IMR-90 (cell line): ENCODE results near the gene SEPTIN2. TPM values are rescaled to one million over a fixed set of nuclear protein-coding genes. Genes with fewer than 3 reads are reported as not detected.

Experiments
- ATAC-seq: fragments of 200-7000 bp; cut with Tn5 transposase; 2 replicates; pipeline ENCODE4 v1.9.1; 2020; ENCODE audit warnings: low read depth, mild to moderate bottlenecking, moderate library complexity
- BruUV-seq: library from RNA; stranded (reverse); fragments of 400-500 nt; replicated peaks from 2 replicates; lab custom pipeline; 2021; lab: Mats Ljungman, UMichigan
- CTCF ChIA-PET: fragments of 300-600 bp; formaldehyde crosslinking; extraction: SDS; loops from one replicate; lab custom pipeline; 2021; ENCODE audit warnings: antibody characterized with exemption; lab: Yijun Ruan, JAX
- POLR2A ChIA-PET: fragments of 300-600 bp; sonication (Branson Sonifier 250); formaldehyde crosslinking; loops from one replicate; lab custom pipeline; 2022; ENCODE audit warnings: antibody characterized with exemption; ENCODE audit not compliant: unreplicated experiment; lab: Charles Lee
- DNase-seq: peaks from one replicate; pipeline ENCODE4 v3.0.0; 2013
- H2AFZ ChIP-seq: replicated peaks from 2 replicates; pipeline ENCODE3; 2013; ENCODE audit warnings: low read length, mild to moderate bottlenecking; ENCODE audit not compliant: poor library complexity
- H2AK5ac ChIP-seq: 2 replicates; pipeline ENCODE4 v1.6.1; 2013; ENCODE audit warnings: low read depth, low read length, inconsistent platforms
- H2AK9ac ChIP-seq: replicated peaks from 2 replicates; pipeline ENCODE3; 2013; ENCODE audit warnings: mild to moderate bottlenecking, low read depth, low read length, moderate library complexity; ENCODE audit not compliant: poor library complexity
- H2BK120ac ChIP-seq: 2 replicates; pipeline ENCODE4 v1.6.1; 2013; ENCODE audit warnings: low read depth, low read length, inconsistent platforms
- H2BK15ac ChIP-seq: 3 replicates; pipeline ENCODE4 v1.6.1; 2013; ENCODE audit warnings: low read depth, low read length, inconsistent platforms
- H2BK20ac ChIP-seq: 2 replicates; pipeline ENCODE4 v1.6.1; 2013; ENCODE audit warnings: low read depth, mild to moderate bottlenecking, inconsistent platforms, low read length, moderate library complexity
- H2BK5ac ChIP-seq: 2 replicates; pipeline ENCODE4 v1.6.1; 2013; ENCODE audit warnings: mild to moderate bottlenecking, low read depth, low read length, inconsistent platforms; ENCODE audit not compliant: poor library complexity, severe bottlenecking
- H3K14ac ChIP-seq: replicated peaks from 2 replicates; pipeline ENCODE4 v1.6.1; 2013; ENCODE audit warnings: low read depth, low read length, inconsistent platforms
- H3K18ac ChIP-seq: 2 replicates; pipeline ENCODE4 v1.6.1; 2013; ENCODE audit warnings: low read depth, low read length, control low read depth
- H3K23ac ChIP-seq: 2 replicates; pipeline ENCODE4 v1.6.1; 2013; ENCODE audit warnings: low read depth, low read length, inconsistent platforms
- H3K27ac ChIP-seq: 2 replicates; pipeline ENCODE4 v1.5.1; 2013; ENCODE audit warnings: mild to moderate bottlenecking, control low read depth, low read length; ENCODE audit not compliant: insufficient read depth
- H3K27me3 ChIP-seq: 2 replicates; pipeline ENCODE4 v1.6.1; 2013; ENCODE audit warnings: low read length; ENCODE audit not compliant: control insufficient read depth, insufficient read depth
- H3K36me3 ChIP-seq: 2 replicates; pipeline ENCODE4 v1.6.1; 2013; ENCODE audit warnings: low read length, mixed read lengths; ENCODE audit not compliant: control insufficient read depth, insufficient read depth
- H3K4ac ChIP-seq: 2 replicates; pipeline ENCODE4 v1.6.1; 2013; ENCODE audit warnings: low read depth, low read length, inconsistent platforms
- H3K4me1 ChIP-seq: 2 replicates; pipeline ENCODE4 v1.6.1; 2013; ENCODE audit warnings: low read length, mixed read lengths; ENCODE audit not compliant: control insufficient read depth, insufficient read depth
- H3K4me2 ChIP-seq: 2 replicates; pipeline ENCODE4 v1.6.1; 2013; ENCODE audit warnings: low read depth, mild to moderate bottlenecking, control low read depth, low read length, moderate library complexity
- H3K4me3 ChIP-seq: 2 replicates; pipeline ENCODE4 v1.5.1; 2013; ENCODE audit warnings: low read depth, mild to moderate bottlenecking, control low read depth, low read length, moderate library complexity; ENCODE audit not compliant: insufficient read depth
- H3K56ac ChIP-seq: 2 replicates; pipeline ENCODE4 v1.6.1; 2013; ENCODE audit warnings: low read length, inconsistent platforms; ENCODE audit not compliant: insufficient read depth; ENCODE audit errors: extremely low read depth
- H3K79me1 ChIP-seq, 2 experiments: 2 replicates each; pipeline ENCODE4 v1.6.1; 2013; ENCODE audit warnings: low read length in 2 of 2, inconsistent platforms in 1 of 2, low read depth in 1 of 2
- H3K9ac ChIP-seq: 2 replicates; pipeline ENCODE4 v1.6.1; 2013; ENCODE audit warnings: low read depth, low read length, control low read depth
- H3K9me1 ChIP-seq: 2 replicates; pipeline ENCODE4 v1.6.1; 2013; ENCODE audit warnings: low read length, inconsistent platforms; ENCODE audit not compliant: insufficient read depth
- H3K9me3 ChIP-seq: 2 replicates; pipeline ENCODE4 v1.6.1; 2013; ENCODE audit warnings: low read length; ENCODE audit not compliant: control insufficient read depth, insufficient read depth
- H4K20me1 ChIP-seq: 2 replicates; pipeline ENCODE4 v1.6.1; 2013; ENCODE audit warnings: low read length, inconsistent platforms; ENCODE audit not compliant: insufficient read depth
- H4K5ac ChIP-seq: 2 replicates; pipeline ENCODE4 v1.6.1; 2013; ENCODE audit warnings: mild to moderate bottlenecking, low read depth, low read length, control low read depth
- H4K8ac ChIP-seq, 2 experiments: 2 replicates each; pipeline ENCODE4 v1.6.1; 2013; ENCODE audit warnings: low read depth in 2 of 2, low read length in 2 of 2, control low read depth in 1 of 2, inconsistent platforms in 1 of 2
- H4K91ac ChIP-seq: 2 replicates; pipeline ENCODE4 v1.6.1; 2013; ENCODE audit warnings: low read depth, low read length, inconsistent platforms; ENCODE audit not compliant: insufficient read depth
- BHLHE40 ChIP-seq: fragments of 150-350 bp; IDR thresholded peaks from 2 replicates; pipeline ENCODE4 v1.6.1; 2016; ENCODE audit warnings: mild to moderate bottlenecking, low read depth, low read length
- CEBPB ChIP-seq: IDR thresholded peaks from 2 replicates; pipeline ENCODE4 v1.6.1; 2012; ENCODE audit warnings: low read depth, low read length, improper control_type of control experiment
- CHD1 ChIP-seq: IDR thresholded peaks from 2 replicates; pipeline ENCODE4 v1.6.1; 2012; ENCODE audit warnings: low read depth, low read length, improper control_type of control experiment
- CTCF ChIP-seq: conservative IDR thresholded peaks from 2 replicates; pipeline ENCODE4 v1.5.1; 2012; ENCODE audit warnings: mild to moderate bottlenecking, low read depth, low read length, improper control_type of control experiment
- ELK1 ChIP-seq: fragments of 150-350 bp; IDR thresholded peaks from 2 replicates; pipeline ENCODE4 v1.6.1; 2016; ENCODE audit warnings: low read depth, mild to moderate bottlenecking, low read length, moderate library complexity, borderline replicate concordance
- FOS ChIP-seq: fragments of 150-350 bp; IDR thresholded peaks from 2 replicates; pipeline ENCODE4 v1.6.1; 2016; ENCODE audit warnings: low read depth, low read length
- MAFK ChIP-seq: IDR thresholded peaks from 2 replicates; pipeline ENCODE4 v1.6.1; 2012; ENCODE audit warnings: low read depth, low read length, improper control_type of control experiment
- MAZ ChIP-seq: IDR thresholded peaks from 2 replicates; pipeline ENCODE4 v1.6.1; 2012; ENCODE audit warnings: low read depth, mild to moderate bottlenecking, low read length, improper control_type of control experiment, moderate library complexity, borderline replicate concordance
- MXI1 ChIP-seq: IDR thresholded peaks from 2 replicates; pipeline ENCODE4 v1.6.1; 2012; ENCODE audit warnings: low read depth, mild to moderate bottlenecking, low read length, moderate library complexity, borderline replicate concordance
- NFE2L2 ChIP-seq: fragments of 150-350 bp; IDR thresholded peaks from 2 replicates; pipeline ENCODE4 v1.6.1; 2016; ENCODE audit warnings: low read depth, mild to moderate bottlenecking, low read length
- POLR2A ChIP-seq: IDR thresholded peaks from 2 replicates; pipeline ENCODE4 v1.6.1; 2012; ENCODE audit warnings: mild to moderate bottlenecking, low read depth, low read length
- RAD21 ChIP-seq: IDR thresholded peaks from 2 replicates; pipeline ENCODE4 v1.6.1; 2012; ENCODE audit warnings: low read length, improper control_type of control experiment
- RCOR1 ChIP-seq: IDR thresholded peaks from 2 replicates; pipeline ENCODE4 v1.6.1; 2012; ENCODE audit warnings: mild to moderate bottlenecking, low read length, improper control_type of control experiment; ENCODE audit not compliant: insufficient replicate concordance
- RFX5 ChIP-seq: IDR thresholded peaks from 2 replicates; pipeline ENCODE4 v1.8.0; 2012; ENCODE audit warnings: low read depth, mild to moderate bottlenecking, low read length, moderate library complexity
- SMC3 ChIP-seq: fragments of 150-350 bp; IDR thresholded peaks from 2 replicates; pipeline ENCODE4 v1.6.1; 2016; ENCODE audit warnings: low read depth, mild to moderate bottlenecking, antibody characterized with exemption, low read length, moderate library complexity
- USF2 ChIP-seq: fragments of 150-350 bp; IDR thresholded peaks from 2 replicates; pipeline ENCODE4 v1.6.1; 2017; ENCODE audit warnings: mild to moderate bottlenecking, antibody characterized with exemption, low read length, low read depth
- WGBS, 2 experiments: methylation state at CpG; one replicate each; pipeline versions ENCODE4 v1.1.5 to v1.1.7; 2013; ENCODE audit warnings: missing lambda C conversion rate in 2 of 2; ENCODE audit not compliant: insufficient read length in 1 of 2; ENCODE audit errors: extremely low coverage in 2 of 2; 5-methylcytosine and 5-hydroxymethylcytosine counted together
- dilution Hi-C: fragments of 300-500 bp; cut with HindIII; formaldehyde crosslinking; loops from one replicate; pipeline ENCODE4 v1.14.3; 2018; ENCODE audit warnings: low sequenced_read_pairs; ENCODE audit not compliant: unreplicated experiment
- in situ Hi-C: fragments of 300-500 bp; cut with MboI; formaldehyde crosslinking; loops from 3 replicates; pipeline ENCODE4 v1.14.3; 2019; ENCODE audit warnings: low sequenced_read_pairs, inconsistent platforms, mixed read lengths
- intact Hi-C: fragments of 100-400 bp; cut with micrococcal nuclease; formaldehyde crosslinking; loops from 2 replicates; pipeline ENCODE4 v1.10.0; 2022
- polyA plus RNA-seq, 3 experiments: library from polyadenylated mRNA; depleted of rRNA; stranded (reverse); fragments of >200 nt; gene quantifications; 2 replicates each; pipeline ENCODE4 v1.2.3, GENCODE V29; 2012; ENCODE audit warnings: low replicate concordance in 1 of 3
- total RNA-seq: library from RNA; depleted of rRNA; stranded (reverse); fragments of >200 nt; gene quantifications from 2 replicates; pipeline ENCODE4 v1.2.3, GENCODE V29; 2012

SEPTIN2 gene
- total and polyA plus RNA-seq, 2 of the 4 experiments (the other 2 are of a cell fraction): 420 to 504 TPM

- dilution Hi-C loops: no loop called here
- ATAC-seq (no peak), DNase-seq (no peak)
- Histone ChIP-seq H3K9me1 (peaks cover 44% of the 10 kb centered on the region), H3K56ac (no peak overlapping the region), H4K8ac (no peak overlapping the region), H2BK120ac (no peak overlapping the region), H3K23ac (no peak overlapping the region), H2AK5ac (no peak overlapping the region), H3K4me1 (0 out of 2 replicates have a peak, but pooled peaks cover 7% of the 10 kb centered on the region), H2AFZ (no peak overlapping the region), H3K9me3 (no peaks in the 10 kb centered on the region), H3K36me3 (peaks cover 5% of the 10 kb centered on the region; the same call in 1 of the 2 replicates), H4K20me1 (peaks cover 80% of the 10 kb centered on the region), H3K9ac (no peak overlapping the region), H3K4me3 (no peak overlapping the region), H2BK5ac (no peak overlapping the region), H3K27ac (no peak overlapping the region), H2BK15ac (no peak overlapping the region), H3K14ac (no peak overlapping the region), H3K27me3 (no peaks in the 10 kb centered on the region), H2AK9ac (no peak overlapping the region), H3K18ac (no peak overlapping the region), H3K79me1 (peaks cover 15 to 81% of the 10 kb centered on the region in 2 experiments; a peak in 3 of 4 replicates), H3K4ac (no peak overlapping the region), H3K4me2 (no peak overlapping the region), H2BK20ac (no peak overlapping the region), H4K91ac (no peak overlapping the region), H4K5ac (no peak overlapping the region)
- POLR2A ChIA-PET: no interaction called here
- no peak for TF ChIP-seq CTCF
- no peak for TF ChIP-seq SMC3
- no peak for TF ChIP-seq MAFK
- no peak for TF ChIP-seq CHD1
- no peak for TF ChIP-seq USF2
- TF ChIP-seq BHLHE40: no peak
- no peak for TF ChIP-seq MAZ
- no peak for TF ChIP-seq RFX5
- TF ChIP-seq ELK1: no peak
- TF ChIP-seq CEBPB: no peak
- TF ChIP-seq FOS: no peak
- TF ChIP-seq RAD21: no peak
- no peak for TF ChIP-seq MXI1
- no peak for TF ChIP-seq RCOR1
- TF ChIP-seq POLR2A: no peak
- TF ChIP-seq NFE2L2: no peak
- CTCF ChIA-PET: no interaction called here
- no CpG with 5 or more reads among the region's 6 CpGs for WGBS, 2 experiments
- in situ Hi-C loops: no loop called here
- intact Hi-C loops: no loop called here
- no TSS peak for BruUV-seq
Measured at GRCh38 chr2:241307055-241307454, 8.7 kb upstream of the SEPTIN2 start.
